K562 (cell line): Measurements from ENCODE around the gene MON1A. TPM values are rescaled to one million over a fixed set of nuclear protein-coding genes. Genes with fewer than 3 reads are reported as not detected.
A peak's percentile ranks its signal among the peaks of the same experiment; 100 is the strongest.

Experiments
- ARNT ChIP-seq, 2 experiments: fragments of 450-650 bp; IDR thresholded peaks; 2 replicates each; pipeline ENCODE4 v1.6.1; 2016; ENCODE audit warnings: mild to moderate bottlenecking in 1 of 2
- CBFA2T2 ChIP-seq: fragments of 450-650 bp; conservative IDR thresholded peaks from 2 replicates; pipeline ENCODE4 v1.6.1; 2017; ENCODE audit warnings: mild to moderate bottlenecking
- CCNT2 ChIP-seq: IDR thresholded peaks from 2 replicates; pipeline ENCODE4 v1.6.1; 2011; ENCODE audit warnings: borderline replicate concordance, low read depth, mild to moderate bottlenecking, moderate library complexity, mixed read lengths, low read length; ENCODE audit not compliant: insufficient read length; ENCODE audit errors: extremely low read depth
- DDX20 ChIP-seq: fragments of 450-650 bp; IDR thresholded peaks from 2 replicates; pipeline ENCODE4 v1.6.1; 2016; ENCODE audit warnings: missing genetic modification characterization, low read depth, mild to moderate bottlenecking, missing compliant biosample characterization, moderate library complexity
- EZH2 ChIP-seq: IDR thresholded peaks from 2 replicates; pipeline ENCODE4 v1.6.1; 2012; ENCODE audit warnings: low read depth, mild to moderate bottlenecking, inconsistent platforms, low read length, borderline replicate concordance
- FOXP4 ChIP-seq: sonication (generic); formaldehyde crosslinking; IDR thresholded peaks from 2 replicates; pipeline ENCODE4 v1.8.0; 2022; ENCODE audit warnings: mild to moderate bottlenecking, missing genetic modification reagents, borderline replicate concordance
- HES1 ChIP-seq: fragments of 450-650 bp; IDR thresholded peaks from 2 replicates; pipeline ENCODE4 v1.6.1; 2016; ENCODE audit warnings: low read depth, mild to moderate bottlenecking, moderate library complexity
- HINFP ChIP-seq: fragments of 450-650 bp; conservative IDR thresholded peaks from 2 replicates; pipeline ENCODE4 v1.6.1; 2016; ENCODE audit warnings: missing genetic modification characterization, low read depth, mild to moderate bottlenecking, control low read depth, missing compliant biosample characterization
- NFIC ChIP-seq: fragments of 450-650 bp; IDR thresholded peaks from 2 replicates; pipeline ENCODE4 v1.6.1; 2017; ENCODE audit warnings: mild to moderate bottlenecking, inconsistent platforms
- RNF2 ChIP-seq: sonication (generic); IDR thresholded peaks from 2 replicates; pipeline ENCODE4 v1.6.1; 2016
- TFE3 ChIP-seq: fragments of 450-650 bp; formaldehyde crosslinking; IDR thresholded peaks from 2 replicates; pipeline ENCODE4 v1.4.0; 2020; ENCODE audit warnings: mild to moderate bottlenecking, mixed read lengths
- ZBTB34 ChIP-seq: fragments of 250-450 bp; sonication (Bioruptor Pico); IDR thresholded peaks from 2 replicates; pipeline ENCODE4 v1.8.0; 2021; ENCODE audit warnings: mild to moderate bottlenecking, moderate library complexity
- ZHX1 ChIP-seq: fragments of 150-350 bp; conservative IDR thresholded peaks from 2 replicates; pipeline ENCODE4 v1.6.1; 2014; ENCODE audit warnings: low read length
- ZNF77 ChIP-seq: fragments of 250-450 bp; sonication (Bioruptor Pico); IDR thresholded peaks from 2 replicates; pipeline ENCODE4 v1.5.0; 2020
- polyA plus RNA-seq, 8 experiments: library from polyadenylated mRNA; depleted of rRNA in 4 of 8; stranded (reverse) in 5 of 8; unstranded in 3 of 8; fragments of >200 nt; fragmentation: Nextera tagmentation in 2 of 8; fragmentation: Illumina TruSeq in 1 of 8; extraction: Ambion mirVana in 2 of 8; extraction: Trizol in 1 of 8; gene quantifications; 2 replicates each; pipeline versions ENCODE4 v1.2.1 to v1.2.3, GENCODE V29; 2011 to 2014; ENCODE audit warnings: inconsistent platforms in 1 of 8, missing spikeins in 1 of 8
- total RNA-seq, 7 experiments: library from RNA; depleted of rRNA in 6 of 7; stranded (reverse); fragments of >200 nt in 6 of 7; fragmentation: Illumina TruSeq in 2 of 7; extraction: Trizol in 2 of 7; gene quantifications; 2 replicates each; pipeline versions ENCODE4 v1.2.1 to v1.2.3, GENCODE V29; 2011 to 2021; ENCODE audit warnings: low replicate concordance in 1 of 7

The MON1A gene
- total and polyA plus RNA-seq, 9 of the 15 experiments (the other 6 are each of a cell fraction or from before 2014, with no cell fraction given): 1.1 to 13.8 (median 6.8) TPM

GRCh38 chr3:49880581-49881315 lies 48.9 kb downstream of the MON1A start (continued):
- TF ChIP-seq ZBTB34 (CRISPR knock-in tag): no peak
- TF ChIP-seq ARNT (IDR thresholded peaks at IDR 0.05): no peak
- no peak for TF ChIP-seq DDX20 (tag)
- no peak for TF ChIP-seq HINFP (tag)
- no peak for TF ChIP-seq NFIC
- TF ChIP-seq FOXP4 (CRISPR knock-in tag): no peak
- TF ChIP-seq ZNF77: no peak
- 0 out of 2 replicates have a peak, but pooled peaks have one; percentile 23 for TF ChIP-seq CBFA2T2
- no peak for TF ChIP-seq RNF2
- no peak for TF ChIP-seq HES1
- no peak for TF ChIP-seq CCNT2
- no peak for TF ChIP-seq EZH2
- TF ChIP-seq ZHX1: no peak
- TF ChIP-seq TFE3: no peak
